ENCODE data around the gene MOB3B. TPM values are rescaled to one million over a fixed set of nuclear protein-coding genes. Genes with fewer than 3 reads are reported as not detected.
A peak's percentile ranks its signal among the peaks of the same experiment; 100 is the strongest.

The MOB3B gene
- total and polyA plus RNA-seq, 10 of the 15 experiments (the other 5 are each of a cell fraction or from before 2014, with no cell fraction given) = 0.44 to 2.7 (median 0.91) TPM

GRCh38 chr9:27365707-27366376, 163.8 kb downstream of the MOB3B start (continued):
- no peak for TF ChIP-seq KAT2A (conservative IDR thresholded peaks at IDR 0.05; ENCODE audit: control insufficient read depth, low read depth, low read length)
- 0 out of 2 replicates have a peak, but pooled peaks have one; percentile 7 for TF ChIP-seq SIN3A (IDR thresholded peaks at IDR 0.05; ENCODE audit: low read depth, low read length)
- TF ChIP-seq BCL3 (IDR thresholded peaks at IDR 0.05; ENCODE audit: borderline replicate concordance, insufficient read depth, low read depth, low read length, poor library complexity, severe bottlenecking) = no peak
- TF ChIP-seq ZNF24 (IDR thresholded peaks at IDR 0.05) = no peak
- no peak for TF ChIP-seq FOS (IDR thresholded peaks at IDR 0.05; ENCODE audit: borderline replicate concordance, extremely low read depth, insufficient read length)
- TF ChIP-seq SMAD5 (IDR thresholded peaks at IDR 0.05; ENCODE audit: low read depth) = no peak
- TF ChIP-seq ZBTB4 (CRISPR knock-in tag; IDR thresholded peaks at IDR 0.05) = no peak
- no peak for TF ChIP-seq FOXK2 (IDR thresholded peaks at IDR 0.05)
- no peak for TF ChIP-seq CHD4 (IDR thresholded peaks at IDR 0.05)
- TF ChIP-seq CREM (IDR thresholded peaks at IDR 0.05; ENCODE audit: low read depth) = peak; percentile 48; the same call in 1 of the 2 replicates
- TF ChIP-seq CEBPB (IDR thresholded peaks at IDR 0.05; ENCODE audit: borderline replicate concordance in 1 of 2, low read depth in 2 of 2, low read length in 2 of 2) = no peak
- TF ChIP-seq RELB (IDR thresholded peaks at IDR 0.05; ENCODE audit: low read depth) = 0 out of 2 replicates have a peak, but pooled peaks have one; percentile 27
- no peak for TF ChIP-seq BHLHE40 (IDR thresholded peaks at IDR 0.05; ENCODE audit: borderline replicate concordance in 1 of 2, low read depth in 2 of 2, low read length in 1 of 2)
- TF ChIP-seq STAT1 (conservative IDR thresholded peaks at IDR 0.05) = no peak
- peak; percentile 37; the same call in 1 of the 2 replicates for TF ChIP-seq DPF2 (IDR thresholded peaks at IDR 0.05)
- TF ChIP-seq MTA2 (IDR thresholded peaks at IDR 0.05; ENCODE audit: low read depth) = 0 out of 2 replicates have a peak, but pooled peaks have one; percentile 33
- TF ChIP-seq NKRF (conservative IDR thresholded peaks at IDR 0.05) = no peak
- TF ChIP-seq MYB (IDR thresholded peaks at IDR 0.05; ENCODE audit: borderline replicate concordance, low read depth, low read length) = no peak
- no peak for TF ChIP-seq STAT3 (IDR thresholded peaks at IDR 0.05; ENCODE audit: low read depth, low read length)
- TF ChIP-seq NFYB (IDR thresholded peaks at IDR 0.05; ENCODE audit: insufficient read depth, low read depth, low read length) = no peak
- TF ChIP-seq BACH1 (IDR thresholded peaks at IDR 0.05; ENCODE audit: borderline replicate concordance) = no peak

All from GM12878 (cell line).